ENCODE results near the gene APBA2.

DNA sequence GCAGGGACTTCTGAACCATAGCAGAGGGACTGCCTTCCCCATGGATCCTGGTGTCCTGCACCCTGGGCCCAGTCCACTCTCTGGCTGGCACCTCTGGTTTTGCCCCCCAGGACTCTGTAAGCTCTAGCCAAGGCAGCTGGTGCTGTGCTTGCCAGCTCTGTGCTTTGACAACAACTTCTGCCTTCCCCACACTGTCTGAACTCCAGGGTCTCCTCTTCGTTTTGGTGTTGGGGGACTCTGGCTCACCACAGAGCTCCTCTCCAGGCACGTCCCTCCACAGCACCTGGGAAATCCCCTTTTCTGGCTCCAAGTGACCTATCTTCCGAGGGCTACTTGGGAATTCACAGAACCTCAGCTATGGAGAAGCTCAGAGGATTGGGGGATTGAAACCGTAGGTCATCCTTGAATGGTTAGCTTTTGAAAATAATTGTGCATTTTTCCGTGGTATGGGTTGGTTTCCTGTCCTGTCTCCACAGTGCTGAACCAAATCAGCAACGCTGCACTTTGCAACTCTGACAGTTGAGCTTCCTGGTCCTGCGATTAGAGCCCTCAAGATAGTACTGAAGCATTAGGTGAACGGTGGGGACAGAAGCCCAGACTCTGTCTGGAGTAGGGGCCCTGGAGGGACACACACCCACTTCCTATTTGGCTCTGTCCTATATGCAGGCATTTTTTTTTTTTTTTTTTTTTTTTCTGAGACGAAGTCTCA, 152.4 kb downstream of the APBA2 start:
- TF ChIP-seq CTCF (IDR thresholded peaks at IDR 0.05): no peak
- TF ChIP-seq POLR2AphosphoS5 (IDR thresholded peaks at IDR 0.05): no peak
- TF ChIP-seq POLR2A (IDR thresholded peaks at IDR 0.05): no peak
- TF ChIP-seq EP300 (IDR thresholded peaks at IDR 0.05): no peak

All from upper lobe of left lung (tissue), 4 donors.